CD4-positive, alpha-beta T cell treated with Interleukin-17A for 4 hours (primary cell): Measurements from ENCODE around the gene LMX1B.
"Not testable (repeated sequence)": the region's sequence is repeated elsewhere in the genome, so short reads cannot be mapped to it uniquely, and the experiment has no call there.

ENCODE experiments used
- DNase-seq: peaks from one replicate; pipeline ENCODE4 v3.0.0-alpha.2; 2020; ENCODE audit warnings: mixed read lengths

Gene LMX1B

GRCh38 chr9:126699401-126699881 is 85.7 kb downstream of the LMX1B start:
- DNase-seq = no peak

- no peak for DNase-seq
These were observed 86.6 kb downstream of the LMX1B start for GRCh38 chr9:126700296-126700695.

- no peak for DNase-seq
These were observed 87.4 kb downstream of the LMX1B start for GRCh38 chr9:126700903-126701812.

GRCh38 chr9:126701813-126702140 is 88.0 kb downstream of the LMX1B start:
- DNase-seq = no peak

- peak; percentile 49 for DNase-seq
These were observed 88.6 kb downstream of the LMX1B start for GRCh38 chr9:126702151-126703001.

GRCh38 chr9:126703002-126703865 is 89.5 kb downstream of the LMX1B start:
- DNase-seq = no peak

GRCh38 chr9:126703866-126704156 is 90.1 kb downstream of the LMX1B start:
- DNase-seq = no peak

GRCh38 chr9:126704157-126704891 is 90.6 kb downstream of the LMX1B start:
- DNase-seq = peak; percentile 44

GRCh38 chr9:126704892-126705766 is 91.4 kb downstream of the LMX1B start:
- DNase-seq = peak; percentile 92

GRCh38 chr9:126705767-126706697 is 92.3 kb downstream of the LMX1B start:
- peak; percentile 89 for DNase-seq

- DNase-seq = no peak
These were observed 92.9 kb downstream of the LMX1B start for GRCh38 chr9:126706698-126707053.

GRCh38 chr9:126707083-126707482 is 93.4 kb downstream of the LMX1B start:
- no peak for DNase-seq

- DNase-seq = not testable (repeated sequence)
These were observed 94.0 kb downstream of the LMX1B start for GRCh38 chr9:126707712-126708111.

GRCh38 chr9:126708178-126708577 is 94.5 kb downstream of the LMX1B start:
- no peak for DNase-seq

- no peak for DNase-seq
These were observed 95.5 kb downstream of the LMX1B start for GRCh38 chr9:126709241-126709640.

GRCh38 chr9:126715382-126715781 is 101.7 kb downstream of the LMX1B start:
- DNase-seq = no peak

- not testable (repeated sequence) for DNase-seq
These were observed 103.7 kb downstream of the LMX1B start for GRCh38 chr9:126717441-126717840.

- DNase-seq = peak; percentile 92
These were observed 105.9 kb downstream of the LMX1B start for GRCh38 chr9:126719618-126720031.

GRCh38 chr9:126720036-126720435 is 106.3 kb downstream of the LMX1B start:
- no peak for DNase-seq
